Measurements from ENCODE around the gene PITPNC1. TPM values are rescaled to one million over a fixed set of nuclear protein-coding genes. Genes with fewer than 3 reads are reported as not detected.
A peak's percentile ranks its signal among the peaks of the same experiment; 100 is the strongest.

PITPNC1 gene
- polyA plus RNA-seq, 1 of the 3 experiments (the other 2 are of a cell fraction): 18.4 TPM

- TF ChIP-seq, protein P1, sequence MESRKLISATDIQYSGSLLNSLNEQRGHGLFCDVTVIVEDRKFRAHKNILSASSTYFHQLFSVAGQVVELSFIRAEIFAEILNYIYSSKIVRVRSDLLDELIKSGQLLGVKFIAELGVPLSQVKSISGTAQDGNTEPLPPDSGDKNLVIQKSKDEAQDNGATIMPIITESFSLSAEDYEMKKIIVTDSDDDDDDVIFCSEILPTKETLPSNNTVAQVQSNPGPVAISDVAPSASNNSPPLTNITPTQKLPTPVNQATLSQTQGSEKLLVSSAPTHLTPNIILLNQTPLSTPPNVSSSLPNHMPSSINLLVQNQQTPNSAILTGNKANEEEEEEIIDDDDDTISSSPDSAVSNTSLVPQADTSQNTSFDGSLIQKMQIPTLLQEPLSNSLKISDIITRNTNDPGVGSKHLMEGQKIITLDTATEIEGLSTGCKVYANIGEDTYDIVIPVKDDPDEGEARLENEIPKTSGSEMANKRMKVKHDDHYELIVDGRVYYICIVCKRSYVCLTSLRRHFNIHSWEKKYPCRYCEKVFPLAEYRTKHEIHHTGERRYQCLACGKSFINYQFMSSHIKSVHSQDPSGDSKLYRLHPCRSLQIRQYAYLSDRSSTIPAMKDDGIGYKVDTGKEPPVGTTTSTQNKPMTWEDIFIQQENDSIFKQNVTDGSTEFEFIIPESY (IDR thresholded peaks at IDR 0.05; ENCODE audit: borderline replicate concordance, low read depth): no peak
- TF ChIP-seq, protein P2, sequence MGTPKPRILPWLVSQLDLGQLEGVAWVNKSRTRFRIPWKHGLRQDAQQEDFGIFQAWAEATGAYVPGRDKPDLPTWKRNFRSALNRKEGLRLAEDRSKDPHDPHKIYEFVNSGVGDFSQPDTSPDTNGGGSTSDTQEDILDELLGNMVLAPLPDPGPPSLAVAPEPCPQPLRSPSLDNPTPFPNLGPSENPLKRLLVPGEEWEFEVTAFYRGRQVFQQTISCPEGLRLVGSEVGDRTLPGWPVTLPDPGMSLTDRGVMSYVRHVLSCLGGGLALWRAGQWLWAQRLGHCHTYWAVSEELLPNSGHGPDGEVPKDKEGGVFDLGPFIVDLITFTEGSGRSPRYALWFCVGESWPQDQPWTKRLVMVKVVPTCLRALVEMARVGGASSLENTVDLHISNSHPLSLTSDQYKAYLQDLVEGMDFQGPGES (IDR thresholded peaks at IDR 0.05; ENCODE audit: low read depth, low read length): no peak
- TF ChIP-seq RXRA (IDR thresholded peaks at IDR 0.05; ENCODE audit: borderline replicate concordance, low read depth): no peak
Measured at GRCh38 chr17:67420994-67421393, 43.9 kb downstream of the PITPNC1 start (continued).

DNA sequence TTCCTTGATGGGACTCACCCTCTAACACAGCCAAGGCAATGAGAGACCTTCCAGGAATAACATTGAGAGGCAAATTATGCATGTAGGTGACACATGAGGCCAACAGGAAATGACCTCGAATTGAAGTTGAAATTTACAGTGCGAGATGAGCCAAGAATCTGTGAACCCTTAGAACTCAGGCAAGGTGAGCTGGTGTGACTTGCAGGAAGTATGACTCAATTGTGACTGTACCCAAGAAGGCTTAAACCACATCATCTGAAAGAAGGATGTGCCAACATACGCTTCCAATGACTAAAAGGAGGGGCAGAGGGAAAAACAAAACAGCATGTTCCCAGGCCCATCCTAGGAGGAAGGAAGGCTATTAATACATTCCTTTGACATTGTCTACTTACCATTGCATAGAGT lies 44.8 kb downstream of the PITPNC1 start:
- CTCF ChIA-PET: interaction anchor here (1.1 to 1.5 kb wide), 3 partner anchors 36 to 54 kb away, joined by 5 to 11 read pairs (median 6); no protein-coding TSS in a partner anchor
- DNase-seq: no peak
- TF ChIP-seq RCOR1 (IDR thresholded peaks at IDR 0.05; ENCODE audit: low read length) (no peak), TCF12 (IDR thresholded peaks at IDR 0.05) (peak; percentile 98), RAD21 (IDR thresholded peaks at IDR 0.05; ENCODE audit: low read length) (no peak), RFX5 (IDR thresholded peaks at IDR 0.05; ENCODE audit: low read length) (no peak), EZH2phosphoT487 (IDR thresholded peaks at IDR 0.05; ENCODE audit: borderline replicate concordance, low read depth) (no peak), FOXJ3 (CRISPR knock-in tag; IDR thresholded peaks at IDR 0.05) (no peak), TAF1 (IDR thresholded peaks at IDR 0.05; ENCODE audit: borderline replicate concordance, low read depth, low read length) (no peak; the same call in 1 of the 2 replicates), MAX (IDR thresholded peaks at IDR 0.05; ENCODE audit: low read depth) (peak; percentile 93), FOXM1 (IDR thresholded peaks at IDR 0.05; ENCODE audit: low read depth) (peak; percentile 40; the same call in 1 of the 2 replicates), EP300 (IDR thresholded peaks at IDR 0.05; ENCODE audit: borderline replicate concordance in 1 of 2, low read depth in 1 of 2, low read length in 1 of 2) (peak in 1 of 2 experiments; percentile 96; a peak in 2 of 4 replicates), NFIC (IDR thresholded peaks at IDR 0.05; ENCODE audit: borderline replicate concordance) (peak; percentile 98), TEAD4 (IDR thresholded peaks at IDR 0.05; ENCODE audit: borderline replicate concordance, insufficient read depth) (peak; percentile 84)
- TF ChIP-seq, protein P1 (IDR thresholded peaks at IDR 0.05; ENCODE audit: borderline replicate concordance, low read depth): peak; percentile 84; the same call in 1 of the 2 replicates
- TF ChIP-seq, protein P3, sequence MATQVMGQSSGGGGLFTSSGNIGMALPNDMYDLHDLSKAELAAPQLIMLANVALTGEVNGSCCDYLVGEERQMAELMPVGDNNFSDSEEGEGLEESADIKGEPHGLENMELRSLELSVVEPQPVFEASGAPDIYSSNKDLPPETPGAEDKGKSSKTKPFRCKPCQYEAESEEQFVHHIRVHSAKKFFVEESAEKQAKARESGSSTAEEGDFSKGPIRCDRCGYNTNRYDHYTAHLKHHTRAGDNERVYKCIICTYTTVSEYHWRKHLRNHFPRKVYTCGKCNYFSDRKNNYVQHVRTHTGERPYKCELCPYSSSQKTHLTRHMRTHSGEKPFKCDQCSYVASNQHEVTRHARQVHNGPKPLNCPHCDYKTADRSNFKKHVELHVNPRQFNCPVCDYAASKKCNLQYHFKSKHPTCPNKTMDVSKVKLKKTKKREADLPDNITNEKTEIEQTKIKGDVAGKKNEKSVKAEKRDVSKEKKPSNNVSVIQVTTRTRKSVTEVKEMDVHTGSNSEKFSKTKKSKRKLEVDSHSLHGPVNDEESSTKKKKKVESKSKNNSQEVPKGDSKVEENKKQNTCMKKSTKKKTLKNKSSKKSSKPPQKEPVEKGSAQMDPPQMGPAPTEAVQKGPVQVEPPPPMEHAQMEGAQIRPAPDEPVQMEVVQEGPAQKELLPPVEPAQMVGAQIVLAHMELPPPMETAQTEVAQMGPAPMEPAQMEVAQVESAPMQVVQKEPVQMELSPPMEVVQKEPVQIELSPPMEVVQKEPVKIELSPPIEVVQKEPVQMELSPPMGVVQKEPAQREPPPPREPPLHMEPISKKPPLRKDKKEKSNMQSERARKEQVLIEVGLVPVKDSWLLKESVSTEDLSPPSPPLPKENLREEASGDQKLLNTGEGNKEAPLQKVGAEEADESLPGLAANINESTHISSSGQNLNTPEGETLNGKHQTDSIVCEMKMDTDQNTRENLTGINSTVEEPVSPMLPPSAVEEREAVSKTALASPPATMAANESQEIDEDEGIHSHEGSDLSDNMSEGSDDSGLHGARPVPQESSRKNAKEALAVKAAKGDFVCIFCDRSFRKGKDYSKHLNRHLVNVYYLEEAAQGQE (IDR thresholded peaks at IDR 0.05; ENCODE audit: low read depth, low read length): peak; percentile 51; the same call in 1 of the 2 replicates
- TF ChIP-seq, protein P2 (IDR thresholded peaks at IDR 0.05; ENCODE audit: low read depth, low read length): no peak
- TF ChIP-seq, protein P4, sequence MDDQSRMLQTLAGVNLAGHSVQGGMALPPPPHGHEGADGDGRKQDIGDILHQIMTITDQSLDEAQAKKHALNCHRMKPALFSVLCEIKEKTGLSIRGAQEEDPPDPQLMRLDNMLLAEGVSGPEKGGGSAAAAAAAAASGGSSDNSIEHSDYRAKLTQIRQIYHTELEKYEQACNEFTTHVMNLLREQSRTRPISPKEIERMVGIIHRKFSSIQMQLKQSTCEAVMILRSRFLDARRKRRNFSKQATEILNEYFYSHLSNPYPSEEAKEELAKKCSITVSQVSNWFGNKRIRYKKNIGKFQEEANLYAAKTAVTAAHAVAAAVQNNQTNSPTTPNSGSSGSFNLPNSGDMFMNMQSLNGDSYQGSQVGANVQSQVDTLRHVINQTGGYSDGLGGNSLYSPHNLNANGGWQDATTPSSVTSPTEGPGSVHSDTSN (IDR thresholded peaks at IDR 0.05): peak; percentile 93

More for the DNA sequence above, 44.8 kb downstream of the PITPNC1 start:
- H3K79me2 ChIP-seq (ENCODE audit: insufficient read depth): peaks cover 17% of the 10 kb centered on the region; the same call in 1 of the 2 replicates
- no peaks in the 10 kb centered on the region for H3K36me3 ChIP-seq (replicated peaks in 1 of 2; ENCODE audit: control insufficient read depth in 1 of 2, insufficient read depth in 2 of 2, low read length in 1 of 2)
- H3K9ac ChIP-seq: peak overlapping the region; percentile 44; the same call in 1 of the 2 replicates
- no peak overlapping the region for H3K4me3 ChIP-seq (ENCODE audit: low read depth in 2 of 2, low read length in 1 of 2)
- no peaks in the 10 kb centered on the region for H3K9me3 ChIP-seq
- WGBS (ENCODE audit: low lambda C conversion rate): 17% methylated on average over 3 of the region's 3 CpGs
- peak overlapping the region in 1 of 2 experiments; percentile 89; a peak in 2 of 4 replicates for H3K27ac ChIP-seq (ENCODE audit: low read depth in 2 of 2, low read length in 1 of 2)
- peaks cover 2 to 16% of the 10 kb centered on the region in 2 experiments; a peak in 2 of 4 replicates for H3K4me1 ChIP-seq (ENCODE audit: control insufficient read depth in 1 of 2, insufficient read depth in 2 of 2, low read depth in 1 of 2, low read length in 1 of 2)
- H3K27me3 ChIP-seq (ENCODE audit: insufficient read depth): no peaks in the 10 kb centered on the region
- H3F3A ChIP-seq (replicated peaks; ENCODE audit: insufficient read depth): peaks cover 20% of the 10 kb centered on the region
- H3K9me2 ChIP-seq: no peaks in the 10 kb centered on the region
- H2AFZ ChIP-seq (ENCODE audit: low read depth): no peak overlapping the region
- POLR2A ChIA-PET: no interaction called here
- no peaks in the 10 kb centered on the region for H4K20me1 ChIP-seq (ENCODE audit: insufficient read depth)
- H3K4me2 ChIP-seq: peak overlapping the region; percentile 38
